ENCODE data around the gene PRKG2. TPM values are rescaled to one million over a fixed set of nuclear protein-coding genes. Genes with fewer than 3 reads are reported as not detected.

PRKG2 gene
- total and polyA plus RNA-seq, 12 donors: 0.17 to 0.51 (median 0.20) TPM; not detected in 9

- H3K27ac ChIP-seq: no peak overlapping the region
- 50 to 62% methylated on average over 6 of the region's 6 CpGs for WGBS, 2 donors
- no peaks in the 10 kb centered on the region for H3K36me3 ChIP-seq
- H3K9me3 ChIP-seq: peaks cover 0 to 7% (median 0%) of the 10 kb centered on the region in 11 donors
- H3K27me3 ChIP-seq: peaks cover 0 to 69% (median 36%) of the 10 kb centered on the region in 7 donors
- H3K4me1 ChIP-seq: peaks cover 0 to 10% (median 0%) of the 10 kb centered on the region in 9 donors
- TF ChIP-seq, protein P1, sequence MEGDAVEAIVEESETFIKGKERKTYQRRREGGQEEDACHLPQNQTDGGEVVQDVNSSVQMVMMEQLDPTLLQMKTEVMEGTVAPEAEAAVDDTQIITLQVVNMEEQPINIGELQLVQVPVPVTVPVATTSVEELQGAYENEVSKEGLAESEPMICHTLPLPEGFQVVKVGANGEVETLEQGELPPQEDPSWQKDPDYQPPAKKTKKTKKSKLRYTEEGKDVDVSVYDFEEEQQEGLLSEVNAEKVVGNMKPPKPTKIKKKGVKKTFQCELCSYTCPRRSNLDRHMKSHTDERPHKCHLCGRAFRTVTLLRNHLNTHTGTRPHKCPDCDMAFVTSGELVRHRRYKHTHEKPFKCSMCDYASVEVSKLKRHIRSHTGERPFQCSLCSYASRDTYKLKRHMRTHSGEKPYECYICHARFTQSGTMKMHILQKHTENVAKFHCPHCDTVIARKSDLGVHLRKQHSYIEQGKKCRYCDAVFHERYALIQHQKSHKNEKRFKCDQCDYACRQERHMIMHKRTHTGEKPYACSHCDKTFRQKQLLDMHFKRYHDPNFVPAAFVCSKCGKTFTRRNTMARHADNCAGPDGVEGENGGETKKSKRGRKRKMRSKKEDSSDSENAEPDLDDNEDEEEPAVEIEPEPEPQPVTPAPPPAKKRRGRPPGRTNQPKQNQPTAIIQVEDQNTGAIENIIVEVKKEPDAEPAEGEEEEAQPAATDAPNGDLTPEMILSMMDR (IDR thresholded peaks at IDR 0.05): no peak
- H3K4me3 ChIP-seq: no peak overlapping the region
- ATAC-seq (no peak), DNase-seq (no peak)
- intact Hi-C loops (cut with DNase I): no loop called here
These were observed 1.4 kb downstream of the PRKG2 start for GRCh38 chr4:81213671-81214070.

DNA sequence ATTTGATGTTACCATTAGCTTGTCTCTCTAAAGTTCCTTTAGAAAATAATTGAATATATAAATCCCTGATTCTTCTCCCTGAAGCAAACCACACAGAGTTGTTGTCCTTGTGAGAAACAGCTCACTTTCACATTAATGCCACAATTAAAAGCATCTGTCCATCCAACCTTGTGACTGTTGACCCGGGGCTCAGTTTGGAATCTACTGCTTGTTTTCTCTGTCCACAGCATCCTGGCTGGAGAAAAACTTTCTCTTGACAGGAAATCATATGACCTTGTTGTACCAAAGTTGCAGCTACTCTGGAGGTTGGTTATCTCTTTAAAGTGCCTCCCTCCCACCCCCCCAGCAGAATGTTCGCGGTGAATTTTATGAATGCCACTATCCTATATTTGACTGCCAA is 3.1 kb downstream of the PRKG2 start:
- TF ChIP-seq, protein P1 (IDR thresholded peaks at IDR 0.05): no peak
- intact Hi-C loops (cut with DNase I): no loop called here
- ATAC-seq (no peak), DNase-seq (no peak)
- peaks cover 0 to 65% (median 31%) of the 10 kb centered on the region in 7 donors for H3K27me3 ChIP-seq
- WGBS, 2 donors: 39 to 45% methylated on average over 3 of the region's 3 CpGs
- no peak overlapping the region for H3K4me3 ChIP-seq
- H3K9me3 ChIP-seq: peaks cover 0 to 7% (median 0%) of the 10 kb centered on the region in 11 donors
- peaks cover 0 to 10% (median 0%) of the 10 kb centered on the region in 9 donors for H3K4me1 ChIP-seq
- H3K27ac ChIP-seq: no peak overlapping the region
- no peaks in the 10 kb centered on the region for H3K36me3 ChIP-seq

GRCh38 chr4:81207828-81208227 is 7.2 kb downstream of the PRKG2 start:
- H3K36me3 ChIP-seq: no peaks in the 10 kb centered on the region
- WGBS, 2 donors: 54 to 67% methylated on average over 1 of the region's 1 CpG
- no peak overlapping the region for H3K4me3 ChIP-seq
- intact Hi-C loops (cut with DNase I): no loop called here
- H3K27ac ChIP-seq: no peak overlapping the region
- TF ChIP-seq, protein P1 (IDR thresholded peaks at IDR 0.05): no peak
- no peaks in the 10 kb centered on the region for H3K4me1 ChIP-seq
- DNase-seq: no peak
- H3K27me3 ChIP-seq: peaks cover 0 to 33% (median 2%) of the 10 kb centered on the region in 7 donors
- no peak for ATAC-seq
- peaks cover 0 to 7% (median 0%) of the 10 kb centered on the region in 11 donors for H3K9me3 ChIP-seq

DNA sequence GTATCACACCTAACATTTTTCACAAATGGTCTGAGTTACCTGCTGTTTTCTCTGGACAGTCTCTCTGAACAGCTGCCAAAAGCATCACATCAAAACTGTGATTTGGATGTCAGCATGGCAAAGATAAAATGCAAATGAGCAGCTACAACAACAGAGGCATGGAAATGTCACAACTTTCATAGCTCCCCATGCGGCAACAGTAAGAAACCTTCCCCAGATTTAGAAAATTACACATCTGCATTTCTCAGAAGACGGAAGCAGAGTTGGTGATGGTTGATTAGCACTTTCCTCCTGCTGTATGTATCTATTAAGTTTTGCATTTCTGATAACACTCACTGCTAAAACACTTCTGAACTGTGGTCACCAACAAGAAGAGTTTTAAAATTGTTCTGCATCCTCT is 9.7 kb downstream of the PRKG2 start:
- Histone ChIP-seq H3K4me1 (no peaks in the 10 kb centered on the region), H3K36me3 (no peaks in the 10 kb centered on the region), H3K9me3 (peaks cover 0 to 3% (median 0%) of the 10 kb centered on the region in 11 donors), H3K4me3 (no peak overlapping the region), H3K27ac (no peak overlapping the region), H3K27me3 (peaks cover 0 to 14% (median 0%) of the 10 kb centered on the region in 7 donors)
- ATAC-seq (no peak), DNase-seq (no peak)
- TF ChIP-seq, protein P1 (IDR thresholded peaks at IDR 0.05): no peak
- WGBS, 2 donors: 69 to 75% methylated on average over 2 of the region's 2 CpGs
- intact Hi-C loops (cut with DNase I): no loop called here
